ENCODE results near the gene WDR27.

DNA sequence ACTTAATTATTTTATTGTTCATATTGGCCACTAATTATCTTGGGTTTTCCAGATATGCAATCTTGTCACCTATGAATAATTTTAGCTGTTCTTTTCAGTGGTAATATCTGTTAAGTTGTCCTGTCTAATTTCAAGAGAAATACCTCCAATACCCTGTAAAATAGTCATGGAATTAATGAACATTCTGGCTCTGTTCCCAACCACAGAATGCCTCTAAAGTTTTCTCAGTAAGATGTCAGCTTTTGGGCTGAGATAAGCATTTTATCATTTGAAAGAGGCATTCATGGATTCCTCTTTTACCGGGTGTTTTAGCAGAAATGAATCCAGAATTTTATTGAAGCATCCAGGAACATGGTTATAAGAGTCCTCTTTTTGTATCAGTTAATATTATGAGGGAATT is 109.3 kb downstream of the WDR27 start:
- no peak for TF ChIP-seq EZH2 (IDR thresholded peaks at IDR 0.05; ENCODE audit: borderline replicate concordance)
- TF ChIP-seq, protein P1, sequence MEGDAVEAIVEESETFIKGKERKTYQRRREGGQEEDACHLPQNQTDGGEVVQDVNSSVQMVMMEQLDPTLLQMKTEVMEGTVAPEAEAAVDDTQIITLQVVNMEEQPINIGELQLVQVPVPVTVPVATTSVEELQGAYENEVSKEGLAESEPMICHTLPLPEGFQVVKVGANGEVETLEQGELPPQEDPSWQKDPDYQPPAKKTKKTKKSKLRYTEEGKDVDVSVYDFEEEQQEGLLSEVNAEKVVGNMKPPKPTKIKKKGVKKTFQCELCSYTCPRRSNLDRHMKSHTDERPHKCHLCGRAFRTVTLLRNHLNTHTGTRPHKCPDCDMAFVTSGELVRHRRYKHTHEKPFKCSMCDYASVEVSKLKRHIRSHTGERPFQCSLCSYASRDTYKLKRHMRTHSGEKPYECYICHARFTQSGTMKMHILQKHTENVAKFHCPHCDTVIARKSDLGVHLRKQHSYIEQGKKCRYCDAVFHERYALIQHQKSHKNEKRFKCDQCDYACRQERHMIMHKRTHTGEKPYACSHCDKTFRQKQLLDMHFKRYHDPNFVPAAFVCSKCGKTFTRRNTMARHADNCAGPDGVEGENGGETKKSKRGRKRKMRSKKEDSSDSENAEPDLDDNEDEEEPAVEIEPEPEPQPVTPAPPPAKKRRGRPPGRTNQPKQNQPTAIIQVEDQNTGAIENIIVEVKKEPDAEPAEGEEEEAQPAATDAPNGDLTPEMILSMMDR (IDR thresholded peaks at IDR 0.05; ENCODE audit: poor library complexity), result no peak
